RWPE2 (cell line): Measurements from ENCODE around the gene TNFRSF18.

ENCODE experiments used
- ATAC-seq: fragments of 200-7000 bp; cut with Tn5 transposase; 3 replicates; pipeline ENCODE4 v1.9.1; 2021; ENCODE audit warnings: low read depth
- DNase-seq: peaks from one replicate; pipeline ENCODE4 v3.0.0-alpha.2; 2020; ENCODE audit warnings: low spot score
- H3K27ac ChIP-seq: fragments of 450-650 bp; 2 replicates; pipeline ENCODE4 v1.5.1; 2017; ENCODE audit warnings: mild to moderate bottlenecking; ENCODE audit not compliant: poor library complexity, severe bottlenecking
- H3K27me3 ChIP-seq: fragments of 250-450 bp; sonication (Bioruptor Pico); 2 replicates; pipeline ENCODE4 v1.5.1; 2021; ENCODE audit warnings: mild to moderate bottlenecking, moderate library complexity; ENCODE audit not compliant: insufficient read depth, poor library complexity, severe bottlenecking
- H3K36me3 ChIP-seq: fragments of 250-450 bp; sonication (Bioruptor Pico); 2 replicates; pipeline ENCODE4 v1.5.1; 2020; ENCODE audit warnings: low read depth, mild to moderate bottlenecking, moderate library complexity
- H3K4me1 ChIP-seq: fragments of 250-450 bp; sonication (Bioruptor Pico); 2 replicates; pipeline ENCODE4 v1.5.1; 2021; ENCODE audit warnings: mild to moderate bottlenecking, moderate library complexity; ENCODE audit not compliant: insufficient read depth, poor library complexity, severe bottlenecking
- H3K4me3 ChIP-seq: fragments of 250-450 bp; sonication (Bioruptor Pico); 2 replicates; pipeline ENCODE4 v1.5.1; 2021; ENCODE audit warnings: mild to moderate bottlenecking, moderate library complexity; ENCODE audit not compliant: severe bottlenecking
- H3K9me3 ChIP-seq: fragments of 250-450 bp; sonication (Bioruptor Pico); 2 replicates; pipeline ENCODE4 v1.5.1; 2021; ENCODE audit warnings: mild to moderate bottlenecking, moderate library complexity; ENCODE audit not compliant: severe bottlenecking
- TF ChIP-seq, protein P1 (sequence below): fragments of 450-650 bp; IDR thresholded peaks from one replicate; pipeline ENCODE4 v1.5.1; 2017; ENCODE audit warnings: mild to moderate bottlenecking, moderate library complexity; ENCODE audit not compliant: poor library complexity, severe bottlenecking

Gene TNFRSF18

DNA sequence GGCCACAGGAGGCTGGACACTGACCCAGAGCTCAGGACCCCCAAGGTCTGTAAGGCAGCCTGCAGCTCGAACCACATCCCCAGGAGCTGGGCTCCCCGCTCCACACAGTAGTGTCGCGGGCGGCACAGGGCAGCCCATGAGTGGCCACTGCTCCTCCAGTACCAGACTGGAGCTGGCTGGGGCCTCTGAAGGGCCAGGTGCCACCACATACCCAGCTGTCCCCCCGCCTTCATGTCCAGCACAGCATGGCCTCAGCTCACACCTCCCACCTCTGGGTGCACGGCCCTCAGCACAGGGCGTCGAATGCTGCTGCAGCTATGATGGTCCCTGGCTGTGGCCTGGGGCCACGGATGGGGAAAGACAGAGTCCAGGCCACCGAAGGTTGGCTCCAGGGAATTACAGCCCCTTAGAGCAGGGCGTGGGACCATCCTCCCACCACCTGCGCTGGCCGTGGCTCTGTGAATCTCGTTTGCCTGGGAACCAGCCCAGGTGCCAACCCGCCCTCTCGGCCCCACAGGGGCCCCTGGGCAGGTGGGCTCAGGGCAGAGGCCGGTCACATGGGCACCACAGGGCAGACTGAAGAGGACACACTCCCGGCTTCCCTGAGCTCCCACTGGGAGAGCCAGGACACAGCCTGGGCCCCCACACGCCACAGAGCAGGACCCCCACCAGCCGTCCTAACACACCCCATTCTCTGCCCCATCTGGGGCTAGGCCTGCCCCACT is 9.7 kb upstream of the TNFRSF18 start:
- TF ChIP-seq, protein P1, sequence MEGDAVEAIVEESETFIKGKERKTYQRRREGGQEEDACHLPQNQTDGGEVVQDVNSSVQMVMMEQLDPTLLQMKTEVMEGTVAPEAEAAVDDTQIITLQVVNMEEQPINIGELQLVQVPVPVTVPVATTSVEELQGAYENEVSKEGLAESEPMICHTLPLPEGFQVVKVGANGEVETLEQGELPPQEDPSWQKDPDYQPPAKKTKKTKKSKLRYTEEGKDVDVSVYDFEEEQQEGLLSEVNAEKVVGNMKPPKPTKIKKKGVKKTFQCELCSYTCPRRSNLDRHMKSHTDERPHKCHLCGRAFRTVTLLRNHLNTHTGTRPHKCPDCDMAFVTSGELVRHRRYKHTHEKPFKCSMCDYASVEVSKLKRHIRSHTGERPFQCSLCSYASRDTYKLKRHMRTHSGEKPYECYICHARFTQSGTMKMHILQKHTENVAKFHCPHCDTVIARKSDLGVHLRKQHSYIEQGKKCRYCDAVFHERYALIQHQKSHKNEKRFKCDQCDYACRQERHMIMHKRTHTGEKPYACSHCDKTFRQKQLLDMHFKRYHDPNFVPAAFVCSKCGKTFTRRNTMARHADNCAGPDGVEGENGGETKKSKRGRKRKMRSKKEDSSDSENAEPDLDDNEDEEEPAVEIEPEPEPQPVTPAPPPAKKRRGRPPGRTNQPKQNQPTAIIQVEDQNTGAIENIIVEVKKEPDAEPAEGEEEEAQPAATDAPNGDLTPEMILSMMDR = no peak
- no peak overlapping the region for H3K27ac ChIP-seq
- H3K27me3 ChIP-seq = no peaks in the 10 kb centered on the region
- ATAC-seq (no peak), DNase-seq (no peak)
- no peaks in the 10 kb centered on the region for H3K9me3 ChIP-seq
- H3K36me3 ChIP-seq = peaks cover 26% of the 10 kb centered on the region
- no peak overlapping the region for H3K4me3 ChIP-seq
- peaks cover 6% of the 10 kb centered on the region for H3K4me1 ChIP-seq

DNA sequence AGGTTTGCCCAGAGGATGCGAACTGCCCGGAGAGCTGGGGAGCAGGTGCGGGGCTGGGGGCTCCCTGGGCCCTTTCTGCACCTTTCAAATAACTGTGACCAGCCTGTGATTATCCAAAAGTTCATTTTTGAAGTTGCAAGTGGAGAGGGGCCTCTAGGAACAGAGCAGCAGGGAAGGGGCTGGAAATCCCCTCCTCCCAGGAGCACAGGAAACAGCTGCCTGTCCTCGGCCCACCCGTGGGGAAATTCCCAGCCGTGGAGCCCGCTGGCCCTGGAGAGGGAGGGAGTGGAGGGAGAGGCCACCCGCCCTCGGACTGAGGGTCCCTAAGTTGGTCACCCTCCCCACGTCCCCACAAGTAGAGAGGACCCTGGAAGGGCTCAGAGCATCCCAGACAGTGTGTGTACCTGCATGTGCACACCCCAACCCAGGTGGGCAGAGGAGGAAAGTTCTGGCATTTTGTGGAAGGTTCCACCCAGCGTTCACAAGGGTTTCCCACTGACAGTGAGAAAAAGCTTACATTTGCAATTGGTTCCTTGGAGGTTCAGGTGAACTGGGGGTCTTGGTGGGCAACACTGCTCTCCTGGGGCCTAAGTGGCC is 8.8 kb upstream of the TNFRSF18 start:
- DNase-seq (no peak), ATAC-seq (no peak)
- Histone ChIP-seq H3K4me1 (peaks cover 6% of the 10 kb centered on the region), H3K36me3 (peaks cover 19% of the 10 kb centered on the region), H3K27me3 (no peaks in the 10 kb centered on the region), H3K9me3 (no peaks in the 10 kb centered on the region), H3K4me3 (no peak overlapping the region), H3K27ac (no peak overlapping the region)
- TF ChIP-seq, protein P1 = no peak

DNA sequence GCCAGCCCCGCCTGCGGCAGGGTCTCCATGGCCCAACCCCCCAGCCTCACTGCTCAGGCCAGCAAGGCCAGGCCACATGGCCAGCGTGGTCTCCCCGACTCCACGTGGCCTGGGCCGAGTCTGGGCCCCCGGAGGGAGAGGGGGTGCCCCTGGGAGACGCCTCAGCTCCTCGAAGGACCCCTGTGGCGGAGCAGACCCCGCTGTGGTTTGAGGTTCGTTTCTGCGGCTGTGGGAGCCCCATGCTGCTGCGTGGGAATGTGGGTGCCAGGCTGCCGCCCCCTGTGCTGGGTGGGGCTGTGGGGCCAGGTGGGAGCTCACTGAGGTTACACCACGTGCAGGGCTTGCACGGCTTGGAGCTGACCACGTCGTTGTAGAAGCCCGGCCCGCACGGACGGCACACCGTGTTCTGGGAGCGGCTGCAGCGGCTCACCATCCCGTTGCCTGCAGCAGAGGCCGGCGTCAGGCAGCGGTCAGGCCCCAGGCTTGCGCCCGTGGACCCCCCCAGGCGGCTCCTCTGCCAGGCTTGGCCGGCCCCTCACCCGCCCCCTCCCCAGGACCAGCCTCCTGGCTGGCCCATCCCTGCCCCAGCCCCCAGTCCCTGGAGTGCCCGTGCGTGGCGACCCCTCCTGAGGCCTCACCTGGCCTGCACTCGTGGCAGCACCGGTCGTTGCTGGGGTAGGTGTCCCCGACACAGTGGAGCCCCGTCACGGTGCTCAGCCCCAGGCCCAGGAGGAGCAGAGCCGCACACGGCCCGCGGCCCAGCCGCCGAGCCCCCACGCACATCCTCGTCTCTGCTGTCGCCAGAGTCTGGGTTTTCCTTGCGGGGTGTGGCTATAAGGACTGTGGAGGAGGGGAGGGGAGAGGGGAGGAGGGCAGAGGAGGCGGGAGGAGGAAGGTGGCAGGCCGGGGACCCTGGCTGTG is 7.2 kb upstream of the TNFRSF18 start, which contains the start of gene TNFRSF4:
Gene TNFRSF4 (minus strand): TSS at position 809 of the 921 bp plus-strand sequence. CDS start 26 bp downstream, at position 783.
- H3K27me3 ChIP-seq = no peaks in the 10 kb centered on the region
- DNase-seq = no peak
- TF ChIP-seq, protein P1 = no peak
- no peak within 1 kb of the TSS for H3K4me3 ChIP-seq
- peaks cover 6% of the 10 kb centered on the region for H3K4me1 ChIP-seq
- H3K9me3 ChIP-seq = no peaks in the 10 kb centered on the region
- H3K36me3 ChIP-seq = peaks cover 18% of the 10 kb centered on the region
- no peak for ATAC-seq
- no peak within 1 kb of the TSS for H3K27ac ChIP-seq

DNA sequence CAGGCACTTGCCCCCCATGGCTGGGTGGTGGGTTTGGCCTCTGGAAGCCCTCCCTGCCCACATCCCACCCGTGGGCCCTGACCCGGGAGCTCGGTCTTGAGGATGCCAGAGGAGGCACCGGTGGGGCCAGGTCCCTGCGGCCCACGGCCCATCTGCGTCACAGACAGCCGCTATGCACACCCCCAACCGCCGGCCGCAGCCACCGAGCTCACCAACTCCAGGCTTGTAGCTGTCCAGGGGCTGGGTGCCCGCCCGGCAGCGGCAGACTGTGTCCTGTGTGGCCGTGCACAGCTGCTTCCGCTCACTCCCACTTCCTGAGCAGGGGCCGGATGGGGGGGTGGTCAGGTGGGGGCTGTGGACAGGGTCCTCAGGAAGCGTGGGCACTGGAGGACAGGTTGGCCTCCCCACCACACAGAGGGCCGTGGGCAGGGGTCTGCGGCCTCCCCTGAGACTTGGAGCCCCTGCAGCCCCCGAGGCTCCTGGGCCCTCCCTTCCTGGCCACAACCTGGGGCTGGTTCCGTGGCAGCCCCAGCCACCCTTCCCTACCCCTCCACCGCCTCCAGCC is 6.5 kb upstream of the TNFRSF18 start:
- ATAC-seq (no peak), DNase-seq (no peak)
- TF ChIP-seq, protein P1 = no peak
- Histone ChIP-seq H3K27me3 (no peaks in the 10 kb centered on the region), H3K9me3 (no peaks in the 10 kb centered on the region), H3K27ac (no peak overlapping the region), H3K36me3 (peaks cover 10% of the 10 kb centered on the region), H3K4me1 (peaks cover 4% of the 10 kb centered on the region), H3K4me3 (no peak overlapping the region)
